ENCODE data around the gene POMGNT1.

Gene POMGNT1

DNA sequence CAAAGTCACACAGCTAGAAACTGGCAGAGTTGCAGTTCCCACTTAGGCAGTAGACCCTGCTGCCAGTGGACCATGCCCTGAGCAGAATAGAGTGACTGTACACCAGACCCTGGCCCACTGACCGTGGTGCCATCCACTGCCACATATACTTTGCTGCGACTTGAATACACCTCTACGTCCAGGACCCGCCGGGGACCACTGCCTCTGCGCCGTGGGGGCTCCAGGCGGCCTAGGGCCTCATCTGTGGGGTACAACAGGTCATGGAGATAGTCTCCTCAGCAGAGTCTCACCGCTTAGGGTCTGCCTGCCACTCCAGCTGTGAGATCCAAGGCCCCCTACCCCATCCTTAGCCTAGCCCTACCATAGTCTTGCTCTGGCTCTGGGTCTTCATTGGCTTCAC, 1.6 kb downstream of the POMGNT1 start:
- H3K4me3 ChIP-seq (ENCODE audit: low read depth, low read length), result no peak overlapping the region
- TF ChIP-seq, protein P1, sequence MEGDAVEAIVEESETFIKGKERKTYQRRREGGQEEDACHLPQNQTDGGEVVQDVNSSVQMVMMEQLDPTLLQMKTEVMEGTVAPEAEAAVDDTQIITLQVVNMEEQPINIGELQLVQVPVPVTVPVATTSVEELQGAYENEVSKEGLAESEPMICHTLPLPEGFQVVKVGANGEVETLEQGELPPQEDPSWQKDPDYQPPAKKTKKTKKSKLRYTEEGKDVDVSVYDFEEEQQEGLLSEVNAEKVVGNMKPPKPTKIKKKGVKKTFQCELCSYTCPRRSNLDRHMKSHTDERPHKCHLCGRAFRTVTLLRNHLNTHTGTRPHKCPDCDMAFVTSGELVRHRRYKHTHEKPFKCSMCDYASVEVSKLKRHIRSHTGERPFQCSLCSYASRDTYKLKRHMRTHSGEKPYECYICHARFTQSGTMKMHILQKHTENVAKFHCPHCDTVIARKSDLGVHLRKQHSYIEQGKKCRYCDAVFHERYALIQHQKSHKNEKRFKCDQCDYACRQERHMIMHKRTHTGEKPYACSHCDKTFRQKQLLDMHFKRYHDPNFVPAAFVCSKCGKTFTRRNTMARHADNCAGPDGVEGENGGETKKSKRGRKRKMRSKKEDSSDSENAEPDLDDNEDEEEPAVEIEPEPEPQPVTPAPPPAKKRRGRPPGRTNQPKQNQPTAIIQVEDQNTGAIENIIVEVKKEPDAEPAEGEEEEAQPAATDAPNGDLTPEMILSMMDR (IDR thresholded peaks at IDR 0.05; ENCODE audit: low read depth, low read length), result no peak
- in situ Hi-C loops (cut with HindIII; ENCODE audit: low sequenced_read_pairs), result no loop called here
- no peak for DNase-seq (ENCODE audit: low read depth, low spot score)

DNA sequence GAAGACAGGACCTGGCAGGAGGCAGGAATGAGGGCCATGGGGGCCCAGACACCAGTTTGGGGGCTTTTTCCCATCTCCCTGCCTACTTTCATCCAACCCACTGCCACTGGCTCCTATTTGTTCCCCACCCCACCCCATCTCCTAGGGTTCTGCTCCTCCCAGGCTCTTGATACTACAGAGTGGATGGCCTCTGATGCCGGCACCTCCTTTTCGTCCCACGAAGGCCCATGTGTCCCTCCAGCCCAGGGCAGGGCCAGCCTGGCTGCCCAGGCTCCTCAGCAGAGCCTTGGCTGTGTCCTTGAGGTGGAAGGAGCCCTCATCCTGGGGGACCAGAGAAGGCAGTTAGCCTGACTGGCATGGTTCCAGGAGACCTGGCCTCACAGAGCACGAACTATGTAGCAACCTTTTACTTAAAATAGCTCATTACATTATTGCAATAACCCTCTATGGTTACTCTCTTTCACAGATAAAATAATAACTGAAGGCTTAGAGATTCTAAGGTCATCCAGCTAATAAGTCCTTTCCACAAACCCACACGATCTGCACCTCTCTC, 3.5 kb downstream of the POMGNT1 start:
- TF ChIP-seq, protein P1 (IDR thresholded peaks at IDR 0.05; ENCODE audit: low read depth, low read length), result no peak
- in situ Hi-C loops (cut with HindIII; ENCODE audit: low sequenced_read_pairs), result no loop called here
- H3K4me3 ChIP-seq (ENCODE audit: low read depth, low read length), result no peak overlapping the region
- no peak for DNase-seq (ENCODE audit: low read depth, low spot score)

DNA sequence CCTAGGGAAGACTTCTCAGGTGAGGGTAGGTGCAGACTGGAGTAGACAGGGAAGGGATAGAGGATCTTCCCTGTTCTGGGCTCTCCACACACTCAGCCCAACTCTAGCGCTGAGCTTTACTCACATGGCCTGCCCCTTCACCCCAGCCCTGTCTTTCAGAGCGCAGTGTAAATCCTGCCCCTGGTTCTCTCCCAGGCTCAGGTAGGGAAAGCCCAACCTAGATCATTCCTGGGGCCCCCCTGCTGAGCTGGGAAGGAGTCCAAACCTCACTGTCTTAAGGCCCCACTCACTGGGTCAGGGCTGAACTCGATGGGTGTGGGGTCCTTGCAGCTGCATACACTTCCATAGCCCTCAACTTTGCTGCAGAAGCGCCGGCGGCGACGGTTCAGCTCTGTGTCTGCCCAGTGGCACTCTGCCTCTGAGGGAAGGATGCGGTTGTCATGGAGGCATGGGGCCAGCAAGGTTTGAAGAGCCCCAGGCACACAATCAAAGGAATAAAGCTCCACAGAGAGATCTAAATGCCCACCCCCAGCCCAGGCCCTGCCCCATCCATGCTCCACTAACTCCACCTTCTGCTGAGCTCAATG, 4.2 kb downstream of the POMGNT1 start:
- H3K4me3 ChIP-seq (ENCODE audit: low read depth, low read length), result no peak overlapping the region
- no peak for DNase-seq (ENCODE audit: low read depth, low spot score)
- in situ Hi-C loops (cut with HindIII; ENCODE audit: low sequenced_read_pairs), result no loop called here
- TF ChIP-seq, protein P1 (IDR thresholded peaks at IDR 0.05; ENCODE audit: low read depth, low read length), result no peak

DNA sequence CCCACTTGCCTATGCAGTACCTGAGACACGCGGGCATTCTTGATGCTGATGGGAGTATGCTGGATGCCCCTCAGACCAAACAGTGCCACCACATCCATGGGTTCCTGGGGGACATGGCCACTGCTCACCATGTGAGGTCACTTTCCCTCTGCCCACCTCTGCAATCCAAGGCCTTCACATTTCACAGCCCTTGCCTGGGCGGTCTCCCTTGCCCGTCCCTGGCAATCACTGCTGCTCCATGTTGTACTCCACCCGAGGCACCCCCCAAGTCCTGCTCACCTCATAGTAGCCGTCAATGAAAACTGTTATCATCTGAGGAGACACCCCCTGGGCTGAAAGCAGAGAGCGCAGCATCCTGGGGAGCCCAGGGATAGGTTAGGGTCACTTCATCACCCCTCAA, 4.9 kb downstream of the POMGNT1 start:
- in situ Hi-C loops (cut with HindIII; ENCODE audit: low sequenced_read_pairs), result no loop called here
- TF ChIP-seq, protein P1 (IDR thresholded peaks at IDR 0.05; ENCODE audit: low read depth, low read length), result no peak
- H3K4me3 ChIP-seq (ENCODE audit: low read depth, low read length), result no peak overlapping the region
- no peak for DNase-seq (ENCODE audit: low read depth, low spot score)

DNA sequence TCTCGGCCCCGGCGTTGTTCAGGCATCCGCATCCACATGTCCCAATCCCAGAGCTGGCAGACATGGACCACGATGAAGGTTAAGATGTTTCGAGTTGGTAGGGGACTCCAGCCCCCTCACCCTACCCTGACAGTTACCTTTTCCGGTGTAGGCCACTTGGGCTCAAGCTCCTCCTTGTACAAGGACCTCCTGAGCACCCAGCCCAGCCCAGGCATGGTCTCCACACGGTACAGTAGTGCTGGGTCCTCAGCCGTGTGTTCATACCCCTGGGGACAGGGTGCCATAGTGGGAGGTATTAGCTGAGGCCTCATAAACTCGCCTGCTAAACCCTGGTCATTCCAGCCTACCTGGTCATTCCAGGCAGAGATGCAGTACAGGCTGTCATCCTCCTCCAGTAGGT, 6.1 kb downstream of the POMGNT1 start:
- TF ChIP-seq, protein P1 (IDR thresholded peaks at IDR 0.05; ENCODE audit: low read depth, low read length), result no peak
- no peak for DNase-seq (ENCODE audit: low read depth, low spot score)
- in situ Hi-C loops (cut with HindIII; ENCODE audit: low sequenced_read_pairs), result no loop called here
- no peak overlapping the region for H3K4me3 ChIP-seq (ENCODE audit: low read depth, low read length)

DNA sequence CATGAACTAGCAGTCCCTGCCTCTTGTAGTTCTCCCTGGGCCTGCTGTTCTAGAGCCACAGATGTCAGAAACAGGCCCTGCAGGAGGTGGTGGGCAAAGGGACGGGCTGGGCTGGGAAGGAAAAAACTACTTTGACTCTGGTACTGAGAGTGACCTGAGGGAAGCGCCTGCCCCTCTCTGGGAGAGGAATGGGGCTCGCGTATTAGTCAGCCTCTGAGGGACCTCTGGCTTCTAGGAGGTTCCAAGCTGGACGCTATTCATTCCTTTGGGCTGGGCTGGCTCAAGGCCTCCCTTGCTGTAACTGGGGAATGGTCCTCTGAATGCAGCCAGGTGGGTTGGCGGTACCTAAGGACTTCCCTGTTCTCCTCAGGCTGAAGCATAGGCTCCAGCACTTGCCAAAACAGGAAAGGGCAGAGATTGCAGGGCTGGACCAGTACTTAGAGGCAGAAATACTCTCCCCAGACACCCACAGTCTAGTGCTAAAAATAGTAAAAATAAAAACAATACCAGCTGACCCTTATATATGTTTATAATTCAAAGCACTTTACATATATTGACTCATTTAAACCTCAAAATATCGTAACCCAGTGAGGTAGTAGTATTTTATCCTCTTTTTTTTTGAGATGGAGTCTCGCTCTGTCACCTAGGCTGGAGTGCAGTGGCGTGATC, 7.1 kb downstream of the POMGNT1 start:
- H3K4me3 ChIP-seq (ENCODE audit: low read depth, low read length), result no peak overlapping the region
- TF ChIP-seq, protein P1 (IDR thresholded peaks at IDR 0.05; ENCODE audit: low read depth, low read length), result no peak
- DNase-seq (ENCODE audit: low read depth, low spot score), result no peak
- in situ Hi-C loops (cut with HindIII; ENCODE audit: low sequenced_read_pairs), result no loop called here
